SU-DHL-6 (cell line): Measurements from ENCODE around the gene MROH7.

Experiments used
- H2AFZ ChIP-seq: fragments of 200-600 bp; sonication (generic); 2 replicates; pipeline ENCODE4 v1.6.1; 2014; ENCODE audit warnings: low read depth, mild to moderate bottlenecking, moderate library complexity, mixed read lengths, antibody characterized with exemption, low read length; ENCODE audit not compliant: severe bottlenecking
- H3F3A ChIP-seq: fragments of 200-600 bp; shearing (Covaris generic); 2 replicates; pipeline ENCODE4 v1.6.0; 2016; ENCODE audit warnings: antibody characterized with exemption, mild to moderate bottlenecking; ENCODE audit not compliant: insufficient read depth
- H3K27ac ChIP-seq: fragments of 200-600 bp; sonication (generic); 2 replicates; pipeline ENCODE4 v1.5.1; 2016; ENCODE audit warnings: low read depth, mild to moderate bottlenecking, low read length, moderate library complexity, mixed read lengths
- H3K27me3 ChIP-seq: fragments of 200-600 bp; sonication (generic), shearing (Covaris generic); 2 replicates; pipeline ENCODE4 v1.6.0; 2014; ENCODE audit warnings: mild to moderate bottlenecking, low read length
- H3K36me3 ChIP-seq: fragments of 200-600 bp; sonication (generic); 2 replicates; pipeline ENCODE4 v1.6.1; 2014; ENCODE audit warnings: mild to moderate bottlenecking, low read length, mixed read lengths
- H3K4me2 ChIP-seq: fragments of 300-600, 200-600 bp; shearing (Covaris generic), sonication (generic); 2 replicates; pipeline ENCODE4 v1.6.0; 2014; ENCODE audit warnings: low read length, low read depth, mild to moderate bottlenecking; ENCODE audit not compliant: poor library complexity, severe bottlenecking
- H3K4me3 ChIP-seq: fragments of 200-600 bp; sonication (generic); 2 replicates; pipeline ENCODE4 v1.5.1; 2014; ENCODE audit warnings: antibody characterized with exemption, low read length, mild to moderate bottlenecking, mixed read lengths; ENCODE audit not compliant: insufficient read depth, poor library complexity, severe bottlenecking
- H3K79me2 ChIP-seq: fragments of 200-600 bp; sonication (generic); 2 replicates; pipeline ENCODE4 v1.6.1; 2014; ENCODE audit warnings: mild to moderate bottlenecking, low read length, moderate library complexity; ENCODE audit not compliant: insufficient read depth
- H3K9ac ChIP-seq: fragments of 200-600 bp; sonication (generic); 2 replicates; pipeline ENCODE4 v1.7.0; 2014; ENCODE audit warnings: mild to moderate bottlenecking, low read length
- H3K9me2 ChIP-seq: fragments of 200-600 bp; sonication (generic); replicated peaks from 2 replicates; pipeline ENCODE4 v1.6.1; 2014; ENCODE audit warnings: low read length; ENCODE audit not compliant: insufficient read depth
- H3K9me3 ChIP-seq: fragments of 200-600 bp; sonication (generic); 2 replicates; pipeline ENCODE4 v1.6.1; 2014; ENCODE audit warnings: low read length, mixed read lengths; ENCODE audit not compliant: insufficient read depth
- H4K20me1 ChIP-seq: fragments of 200-600 bp; sonication (generic); 2 replicates; pipeline ENCODE4 v1.6.1; 2014; ENCODE audit warnings: low read depth, mild to moderate bottlenecking, antibody characterized with exemption, low read length, moderate library complexity, mixed read lengths
- CTCF ChIP-seq: fragments of 200-600 bp; sonication (generic); IDR thresholded peaks from one replicate; pipeline ENCODE4 v1.5.1; 2017; ENCODE audit warnings: antibody characterized with exemption, mild to moderate bottlenecking, low read length, moderate library complexity; ENCODE audit not compliant: insufficient read depth, poor library complexity, severe bottlenecking
- EZH2phosphoT487 ChIP-seq: fragments of 200-600 bp; sonication (generic), shearing (Covaris generic); conservative IDR thresholded peaks from 2 replicates; pipeline ENCODE4 v1.6.1; 2018; ENCODE audit warnings: mild to moderate bottlenecking, antibody characterized with exemption, low read length, moderate library complexity, mixed read lengths

MROH7 gene

DNA sequence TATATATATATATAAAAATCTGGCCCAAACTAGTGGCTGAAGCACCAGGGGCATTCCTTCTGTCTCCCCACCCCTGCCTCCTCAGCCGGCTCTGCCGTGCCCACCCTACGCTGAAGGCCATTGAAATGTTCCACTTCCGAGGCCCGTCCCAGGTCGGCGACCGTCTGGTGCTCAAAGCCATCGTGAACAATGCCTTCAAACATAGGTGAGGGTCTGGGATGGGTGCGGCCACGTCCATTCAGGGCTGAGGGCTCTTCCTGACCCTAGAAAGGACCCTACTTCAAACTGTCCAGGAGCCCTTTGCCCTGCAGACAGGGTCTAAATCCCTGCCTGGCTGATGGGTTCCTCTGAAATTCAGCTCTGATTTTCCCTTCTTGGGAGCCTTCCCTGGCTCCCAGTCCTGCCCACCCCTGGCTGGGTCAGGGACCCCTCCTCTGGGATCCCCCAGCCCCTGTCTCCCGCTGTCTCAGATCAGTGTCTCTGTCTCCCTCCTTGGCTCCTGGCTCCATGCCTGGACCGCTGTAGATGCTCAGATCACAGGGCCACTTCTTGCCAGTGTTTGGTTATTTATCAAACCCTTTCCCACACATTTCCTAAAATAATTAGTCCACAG is 42.3 kb upstream of the MROH7 start:
- H3K9me3 ChIP-seq: no peaks in the 10 kb centered on the region
- H3F3A ChIP-seq: no peaks in the 10 kb centered on the region
- no peak overlapping the region for H2AFZ ChIP-seq
- H3K4me3 ChIP-seq: no peak overlapping the region
- no peak overlapping the region for H3K4me2 ChIP-seq
- H3K36me3 ChIP-seq: no peaks in the 10 kb centered on the region
- no peaks in the 10 kb centered on the region for H3K27me3 ChIP-seq
- no peaks in the 10 kb centered on the region for H3K9me2 ChIP-seq
- H4K20me1 ChIP-seq: no peaks in the 10 kb centered on the region
- no peak overlapping the region for H3K27ac ChIP-seq
- H3K9ac ChIP-seq: no peak overlapping the region
- TF ChIP-seq EZH2phosphoT487 (no peak), CTCF (no peak)
- no peaks in the 10 kb centered on the region for H3K79me2 ChIP-seq

DNA sequence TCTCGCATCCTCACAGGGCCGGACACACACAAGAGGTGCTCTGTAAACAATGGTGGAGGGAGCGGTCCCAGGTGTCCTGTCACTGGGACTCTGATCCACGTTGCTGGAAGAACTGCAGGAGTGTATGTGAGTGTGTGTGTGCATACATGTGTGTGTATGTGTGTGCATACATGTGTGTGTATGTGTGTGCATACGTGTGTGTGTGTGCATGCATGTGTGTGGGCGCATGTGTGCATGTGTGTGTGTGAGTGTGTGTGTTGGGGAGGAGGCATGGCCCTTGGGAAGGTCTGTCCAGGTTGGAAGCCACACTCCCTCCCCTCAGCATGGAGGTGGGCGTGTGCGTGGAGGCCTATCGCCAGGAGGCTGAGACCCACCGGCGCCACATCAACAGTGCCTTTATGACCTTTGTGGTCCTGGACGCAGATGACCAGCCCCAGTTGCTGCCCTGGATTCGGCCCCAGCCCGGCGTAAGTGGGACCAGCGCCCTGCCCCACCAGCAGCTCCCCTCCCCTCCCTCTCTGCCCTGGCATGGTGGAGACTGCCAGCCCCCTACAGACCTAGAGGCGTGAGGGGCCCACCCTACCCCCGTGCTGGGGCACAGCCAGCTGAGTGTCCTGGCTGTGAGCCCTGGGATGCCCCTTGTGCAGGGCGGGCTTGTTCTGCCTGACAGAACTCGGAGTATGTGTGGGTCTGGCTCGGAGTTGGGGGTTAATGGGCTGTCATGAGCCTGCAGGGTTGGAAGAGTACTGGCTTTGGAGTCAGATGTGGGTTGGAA is 40.5 kb upstream of the MROH7 start:
- Histone ChIP-seq H3K4me2 (no peak overlapping the region), H3K9ac (no peak overlapping the region), H3K79me2 (no peaks in the 10 kb centered on the region), H3K4me3 (no peak overlapping the region), H4K20me1 (no peaks in the 10 kb centered on the region), H3K27ac (no peak overlapping the region), H3K9me2 (no peaks in the 10 kb centered on the region), H3K36me3 (no peaks in the 10 kb centered on the region), H2AFZ (no peak overlapping the region), H3F3A (no peaks in the 10 kb centered on the region), H3K27me3 (no peaks in the 10 kb centered on the region), H3K9me3 (no peaks in the 10 kb centered on the region)
- TF ChIP-seq EZH2phosphoT487 (no peak), CTCF (no peak)

- no peak overlapping the region for H2AFZ ChIP-seq
- no peaks in the 10 kb centered on the region for H3K9me2 ChIP-seq
- H3F3A ChIP-seq: no peaks in the 10 kb centered on the region
- TF ChIP-seq EZH2phosphoT487: no peak
- no peak for TF ChIP-seq CTCF
- no peaks in the 10 kb centered on the region for H4K20me1 ChIP-seq
- no peak overlapping the region for H3K4me2 ChIP-seq
- no peak overlapping the region for H3K27ac ChIP-seq
- H3K27me3 ChIP-seq: no peaks in the 10 kb centered on the region
- H3K9ac ChIP-seq: no peak overlapping the region
- H3K9me3 ChIP-seq: no peaks in the 10 kb centered on the region
- no peak overlapping the region for H3K4me3 ChIP-seq
- no peaks in the 10 kb centered on the region for H3K36me3 ChIP-seq
- no peaks in the 10 kb centered on the region for H3K79me2 ChIP-seq
Measured at GRCh38 chr1:54601730-54602129, 39.9 kb upstream of the MROH7 start.
